ENCODE data around the gene FNBP1.

DNA sequence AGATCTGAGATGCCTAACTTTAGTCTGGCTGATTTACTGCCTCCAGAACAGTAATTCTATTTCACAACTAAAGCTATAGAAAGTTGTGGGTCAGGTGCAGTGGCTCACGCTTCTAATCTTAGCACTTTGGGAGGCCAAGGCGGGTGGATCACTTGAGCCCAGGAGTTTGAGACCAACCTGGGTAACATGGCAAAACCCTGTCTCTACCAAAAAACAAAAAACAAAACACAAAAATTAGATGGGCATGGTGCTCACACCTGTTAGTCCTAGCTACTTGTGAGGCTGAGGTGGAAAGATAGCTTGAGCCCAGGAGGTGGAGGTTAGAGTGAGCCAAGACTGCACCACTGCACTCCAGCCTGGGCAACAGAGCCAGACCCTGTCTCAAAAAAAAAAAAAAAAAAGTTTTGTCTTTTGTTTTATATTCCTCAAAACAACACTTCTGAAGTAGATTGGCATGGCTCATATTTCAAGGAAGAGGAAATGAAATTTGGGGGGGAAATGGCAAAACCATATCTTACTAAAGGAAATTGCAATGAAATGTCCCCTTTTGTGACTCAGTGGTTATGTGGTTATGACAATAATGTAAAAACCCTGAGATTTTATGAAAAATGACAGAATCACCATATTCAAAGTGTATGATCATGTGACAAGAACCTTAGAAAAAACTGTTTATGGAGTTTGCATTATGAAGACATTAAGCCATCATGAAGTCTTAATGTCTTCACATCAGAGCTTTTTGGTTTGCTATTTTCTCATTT, 16.2 kb downstream of the FNBP1 start:
- TF ChIP-seq CTCF (IDR thresholded peaks at IDR 0.05) (no peak), POLR2AphosphoS5 (IDR thresholded peaks at IDR 0.05; ENCODE audit: insufficient read depth in 1 of 2, low read depth in 1 of 2) (no peak), POLR2A (IDR thresholded peaks at IDR 0.05) (no peak)

Measured in vagina (tissue), 2 donors.